COLO829 (cell line): ENCODE results near the gene TNRC6C.
A peak's percentile ranks its signal among the peaks of the same experiment; 100 is the strongest.
"Not testable (repeated sequence)": the region's sequence is repeated elsewhere in the genome, so short reads cannot be mapped to it uniquely, and the experiment has no call there.

ENCODE experiments used
- DNase-seq: peaks from one replicate; pipeline ENCODE4 v3.0.0; 2012; ENCODE audit warnings: low spot score

The TNRC6C gene

GRCh38 chr17:77962348-77962747 is 3.8 kb downstream of the TNRC6C start:
- DNase-seq: no peak

- peak; percentile 86 for DNase-seq
Measured at GRCh38 chr17:77963441-77963840, 4.9 kb downstream of the TNRC6C start.

- DNase-seq: no peak
Measured at GRCh38 chr17:77965352-77965751, 6.8 kb downstream of the TNRC6C start.

- no peak for DNase-seq
Measured at GRCh38 chr17:77966476-77966875, 8.0 kb downstream of the TNRC6C start.

GRCh38 chr17:77968788-77969187 is 10.3 kb downstream of the TNRC6C start:
- DNase-seq: no peak

- DNase-seq: not testable (repeated sequence)
Measured at GRCh38 chr17:77972271-77972670, 13.8 kb downstream of the TNRC6C start.

- DNase-seq: no peak
Measured at GRCh38 chr17:77973953-77974352, 15.4 kb downstream of the TNRC6C start.

- DNase-seq: no peak
Measured at GRCh38 chr17:77974396-77974795, 15.9 kb downstream of the TNRC6C start.

- DNase-seq: not testable (repeated sequence)
Measured at GRCh38 chr17:77982430-77982829, 23.9 kb downstream of the TNRC6C start.

- DNase-seq: no peak
Measured at GRCh38 chr17:77990301-77990700, 31.8 kb downstream of the TNRC6C start.

- not testable (repeated sequence) for DNase-seq
Measured at GRCh38 chr17:77993735-77994134, 35.2 kb downstream of the TNRC6C start.

- DNase-seq: no peak
Measured at GRCh38 chr17:77995146-77995852, 36.8 kb downstream of the TNRC6C start.

- DNase-seq: no peak
Measured at GRCh38 chr17:77996256-77996655, 37.8 kb downstream of the TNRC6C start.

- DNase-seq: no peak
Measured at GRCh38 chr17:77999413-78000173, 41.1 kb downstream of the TNRC6C start.

- peak; percentile 56 for DNase-seq
Measured at GRCh38 chr17:78000341-78000740, 41.8 kb downstream of the TNRC6C start.

- no peak for DNase-seq
Measured at GRCh38 chr17:78001182-78001581, 42.7 kb downstream of the TNRC6C start.

- no peak for DNase-seq
Measured at GRCh38 chr17:78001612-78002011, 43.1 kb downstream of the TNRC6C start.

GRCh38 chr17:78002166-78002565 is 43.7 kb downstream of the TNRC6C start:
- no peak for DNase-seq

GRCh38 chr17:78005452-78006171 is 47.1 kb downstream of the TNRC6C start:
- no peak for DNase-seq

- no peak for DNase-seq
Measured at GRCh38 chr17:78006338-78006737, 47.8 kb downstream of the TNRC6C start.

GRCh38 chr17:78007647-78008046 is 49.1 kb downstream of the TNRC6C start:
- DNase-seq: no peak

GRCh38 chr17:78010759-78011158 is 52.3 kb downstream of the TNRC6C start:
- DNase-seq: no peak

GRCh38 chr17:78012428-78012827 is 53.9 kb downstream of the TNRC6C start:
- no peak for DNase-seq
